Activated T-helper 17 cell treated with anti-CD3 and anti-CD28 coated beads, Interleukin-2, amount 50 U/mL, for 72 hours (primary cell): Measurements from ENCODE around the gene SKIC2. TPM values are rescaled to one million over a fixed set of nuclear protein-coding genes. Genes with fewer than 3 reads are reported as not detected.
"Not testable (repeated sequence)": the region's sequence is repeated elsewhere in the genome, so short reads cannot be mapped to it uniquely, and the experiment has no call there.

Experiments used
- ATAC-seq: fragments of 150-1000 bp; cut with Tn5 transposase; replicated peaks from 2 replicates; pipeline ENCODE4 v1.10.0; 2021; ENCODE audit warnings: mild to moderate bottlenecking, moderate library complexity
- H3K27ac Mint-ChIP-seq: one replicate; pipeline ENCODE4 v1.8.0; 2022; ENCODE audit warnings: mixed read lengths
- H3K27me3 Mint-ChIP-seq: one replicate; pipeline ENCODE4 v1.8.0; 2022; ENCODE audit warnings: mixed read lengths
- H3K36me3 Mint-ChIP-seq: one replicate; pipeline ENCODE4 v1.8.0; 2022; ENCODE audit warnings: low read depth, mild to moderate bottlenecking, mixed read lengths
- H3K4me1 Mint-ChIP-seq: one replicate; pipeline ENCODE4 v1.8.0; 2022; ENCODE audit warnings: mixed read lengths
- H3K4me3 Mint-ChIP-seq: one replicate; pipeline ENCODE4 v1.8.0; 2022; ENCODE audit warnings: mild to moderate bottlenecking, mixed read lengths
- H3K9me3 Mint-ChIP-seq: one replicate; pipeline ENCODE4 v1.8.0; 2022; ENCODE audit warnings: mixed read lengths
- total RNA-seq, 2 donors: library from RNA; stranded (reverse); gene quantifications; one replicate each; pipeline ENCODE4 v1.2.3, GENCODE V29; 2022

Gene SKIC2
- total RNA-seq, 2 donors from 2014 or later, result 86.5 to 92.9 TPM

DNA sequence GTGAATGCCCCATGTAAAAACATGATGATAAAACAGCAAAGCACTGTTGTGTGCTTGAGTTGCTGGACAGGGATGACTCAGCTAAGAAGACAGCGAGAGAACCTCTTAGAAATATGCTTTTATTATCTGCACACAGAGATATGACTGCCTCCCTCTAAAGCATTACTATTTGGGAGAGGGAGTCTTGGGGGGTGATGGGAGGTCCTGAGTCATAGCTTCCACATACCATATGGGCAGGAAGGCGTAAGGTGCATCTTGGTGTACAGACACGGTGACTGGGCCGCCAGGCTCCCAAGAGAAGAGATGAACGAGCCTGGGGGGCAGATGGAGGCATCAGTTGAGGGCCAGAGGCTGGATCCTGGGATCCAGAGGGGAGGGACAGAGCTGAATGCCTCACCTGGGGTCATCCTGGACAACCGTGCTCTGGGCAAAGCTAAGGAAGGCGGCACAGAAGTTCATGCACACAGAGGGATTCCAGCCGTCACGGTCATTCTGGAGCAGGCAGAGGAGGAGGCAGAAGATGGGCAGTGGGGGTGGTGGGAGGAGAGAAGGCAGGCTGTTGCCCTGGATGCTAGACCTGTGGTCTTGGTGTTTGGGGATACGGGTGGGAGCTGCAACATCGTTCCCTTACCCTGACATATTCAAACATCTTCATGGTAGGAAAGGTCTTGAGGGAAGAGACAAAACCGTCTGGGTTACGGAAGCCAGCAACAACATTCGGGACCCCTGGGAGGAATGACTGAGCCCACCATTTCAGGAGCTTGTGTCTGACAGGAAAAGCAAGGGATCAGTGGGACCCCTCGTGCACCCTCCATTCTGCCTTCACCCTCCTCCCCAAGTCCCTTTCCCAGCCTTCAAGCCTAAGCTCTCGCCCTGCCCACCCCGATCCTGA, 11.0 kb downstream of the SKIC2 start:
- H3K27me3 Mint-ChIP-seq, result no peaks in the 10 kb centered on the region
- peak overlapping the region; percentile 93 for H3K4me3 Mint-ChIP-seq
- no peak for ATAC-seq
- peak overlapping the region; percentile 95 for H3K27ac Mint-ChIP-seq
- peaks cover 88% of the 10 kb centered on the region for H3K36me3 Mint-ChIP-seq
- peaks cover 20% of the 10 kb centered on the region for H3K4me1 Mint-ChIP-seq
- H3K9me3 Mint-ChIP-seq, result no peaks in the 10 kb centered on the region

- Mint-ChIP-seq H3K36me3 (peaks cover 80% of the 10 kb centered on the region), H3K9me3 (no peaks in the 10 kb centered on the region), H3K27ac (peak overlapping the region; percentile 95), H3K4me1 (peaks cover 20% of the 10 kb centered on the region), H3K27me3 (no peaks in the 10 kb centered on the region), H3K4me3 (peak overlapping the region; percentile 93)
- ATAC-seq, result no peak
Measured at GRCh38 chr6:31970604-31971271, 11.8 kb downstream of the SKIC2 start.

GRCh38 chr6:31971279-31971992, 12.5 kb downstream of the SKIC2 start:
- no peaks in the 10 kb centered on the region for H3K27me3 Mint-ChIP-seq
- no peak for ATAC-seq
- peaks cover 20% of the 10 kb centered on the region for H3K4me1 Mint-ChIP-seq
- peaks cover 73% of the 10 kb centered on the region for H3K36me3 Mint-ChIP-seq
- no peaks in the 10 kb centered on the region for H3K9me3 Mint-ChIP-seq
- peak overlapping the region; percentile 93 for H3K4me3 Mint-ChIP-seq
- peak overlapping the region; percentile 95 for H3K27ac Mint-ChIP-seq

DNA sequence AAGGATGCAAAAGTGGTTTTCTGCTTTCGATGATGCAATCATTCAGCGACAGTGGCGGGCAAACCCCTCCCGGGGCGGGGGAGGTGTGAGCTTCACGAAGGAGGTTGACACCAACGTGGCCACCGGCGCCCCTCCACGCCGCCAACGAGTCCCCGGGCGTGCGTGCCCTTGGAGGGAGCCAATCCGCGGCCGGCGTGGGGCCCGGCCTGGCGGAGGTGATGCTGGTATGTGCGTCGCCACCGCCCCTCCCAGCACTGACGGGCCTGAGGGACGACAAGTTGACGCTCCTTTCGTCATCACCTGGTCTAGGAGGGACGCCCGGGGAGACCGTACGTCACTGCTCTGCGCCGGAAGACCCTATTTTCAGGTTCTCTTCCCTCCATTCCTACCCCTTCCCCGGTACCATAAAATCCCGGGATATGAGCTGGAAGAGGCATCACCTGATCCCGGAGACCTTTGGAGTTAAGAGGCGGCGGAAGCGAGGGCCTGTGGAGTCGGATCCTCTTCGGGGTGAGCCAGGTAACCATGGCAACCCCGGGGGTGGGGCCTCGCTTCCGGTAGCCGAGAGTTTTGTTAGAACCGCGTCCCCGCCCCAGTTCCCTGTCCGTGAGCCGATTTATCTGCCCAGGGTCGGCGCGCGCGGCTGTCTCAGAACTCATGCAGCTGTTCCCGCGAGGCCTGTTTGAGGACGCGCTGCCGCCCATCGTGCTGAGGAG, 13.2 kb downstream of the SKIC2 start, which contains the start of gene DXO:
TSS of gene DXO (minus strand) at position 146 of the 716 bp plus-strand sequence. CDS start 463 bp downstream, outside the sequence.
- H3K4me1 Mint-ChIP-seq, result peaks cover 20% of the 10 kb centered on the region
- peak; percentile 92 for ATAC-seq
- H3K4me3 Mint-ChIP-seq, result peak within 1 kb of the TSS; percentile 93
- no peaks in the 10 kb centered on the region for H3K9me3 Mint-ChIP-seq
- peaks cover 66% of the 10 kb centered on the region for H3K36me3 Mint-ChIP-seq
- no peaks in the 10 kb centered on the region for H3K27me3 Mint-ChIP-seq
- peak within 1 kb of the TSS; percentile 95 for H3K27ac Mint-ChIP-seq

DNA sequence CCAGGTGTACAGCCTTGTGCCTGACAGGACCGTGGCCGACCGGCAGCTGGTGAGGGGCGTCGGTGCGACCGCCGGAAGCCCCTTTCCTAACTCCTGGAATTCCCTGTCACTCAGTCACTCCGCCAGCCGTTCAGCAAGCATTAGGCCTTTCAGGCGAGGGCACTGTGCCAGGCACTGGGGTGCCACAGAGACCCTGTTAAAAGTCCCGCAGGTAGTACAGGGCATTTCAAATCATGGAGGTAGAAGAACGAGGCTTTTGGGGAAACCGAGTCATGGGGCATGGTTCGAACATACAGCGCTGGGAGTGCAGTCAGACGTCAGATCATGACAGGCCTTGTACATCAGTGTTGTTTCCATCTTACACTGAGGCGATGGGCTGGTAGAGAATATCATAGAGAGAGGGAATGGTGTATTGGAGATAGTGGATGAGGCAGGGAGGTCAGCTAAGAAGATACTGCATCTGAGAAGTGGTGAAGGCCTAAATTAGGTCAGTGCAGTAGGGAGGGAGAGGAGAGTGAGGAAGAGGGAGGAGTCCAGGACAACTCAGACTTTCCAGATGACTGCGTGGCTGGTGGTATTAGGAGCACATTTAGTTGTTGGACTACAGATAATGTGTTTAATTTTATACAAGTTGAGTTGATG, 13.9 kb downstream of the SKIC2 start:
- H3K27me3 Mint-ChIP-seq, result no peaks in the 10 kb centered on the region
- no peak for ATAC-seq
- H3K4me1 Mint-ChIP-seq, result peaks cover 20% of the 10 kb centered on the region
- H3K36me3 Mint-ChIP-seq, result peaks cover 59% of the 10 kb centered on the region
- peak overlapping the region; percentile 93 for H3K4me3 Mint-ChIP-seq
- no peaks in the 10 kb centered on the region for H3K9me3 Mint-ChIP-seq
- peak overlapping the region; percentile 95 for H3K27ac Mint-ChIP-seq

GRCh38 chr6:31976065-31976464, 17.1 kb downstream of the SKIC2 start:
- H3K4me3 Mint-ChIP-seq, H3K9me3 Mint-ChIP-seq, H3K27ac Mint-ChIP-seq, H3K27me3 Mint-ChIP-seq, ATAC-seq: not testable (repeated sequence)
- peaks cover 42% of the 10 kb centered on the region for H3K36me3 Mint-ChIP-seq
- H3K4me1 Mint-ChIP-seq, result peaks cover 10% of the 10 kb centered on the region

GRCh38 chr6:31977816-31978431, 18.9 kb downstream of the SKIC2 start:
- Mint-ChIP-seq H3K36me3 (peaks cover 28% of the 10 kb centered on the region), H3K27ac (no peak overlapping the region), H3K9me3 (no peaks in the 10 kb centered on the region), H3K4me3 (no peak overlapping the region), H3K4me1 (peaks cover 7% of the 10 kb centered on the region), H3K27me3 (no peaks in the 10 kb centered on the region)
- ATAC-seq, result no peak

DNA sequence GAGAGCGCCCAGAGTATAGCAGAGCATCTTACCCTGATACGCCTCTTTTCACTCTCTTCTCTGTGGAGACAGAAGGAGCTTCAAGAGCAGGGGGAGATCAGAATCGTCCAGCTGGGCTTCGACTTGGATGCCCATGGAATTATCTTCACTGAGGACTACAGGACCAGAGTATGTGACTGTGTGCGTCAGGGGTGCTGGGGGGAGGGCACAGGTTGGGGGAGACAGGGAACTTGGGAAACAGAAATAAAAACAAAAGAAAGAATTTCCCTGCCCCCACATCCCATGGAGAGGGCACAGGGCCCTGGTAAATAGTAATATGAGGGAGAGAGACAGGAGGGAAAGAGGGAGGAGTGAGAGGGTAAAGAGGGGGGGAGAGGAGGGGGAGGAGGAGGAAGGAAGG, 19.9 kb downstream of the SKIC2 start:
- Mint-ChIP-seq H3K4me1 (no peaks in the 10 kb centered on the region), H3K4me3 (no peak overlapping the region), H3K27ac (peak overlapping the region; percentile 73), H3K36me3 (peaks cover 19% of the 10 kb centered on the region), H3K9me3 (no peaks in the 10 kb centered on the region), H3K27me3 (no peaks in the 10 kb centered on the region)
- ATAC-seq, result no peak

- H3K36me3 Mint-ChIP-seq, result peaks cover 13% of the 10 kb centered on the region
- H3K9me3 Mint-ChIP-seq, result no peaks in the 10 kb centered on the region
Measured at GRCh38 chr6:31979238-31979898, 20.4 kb downstream of the SKIC2 start.

DNA sequence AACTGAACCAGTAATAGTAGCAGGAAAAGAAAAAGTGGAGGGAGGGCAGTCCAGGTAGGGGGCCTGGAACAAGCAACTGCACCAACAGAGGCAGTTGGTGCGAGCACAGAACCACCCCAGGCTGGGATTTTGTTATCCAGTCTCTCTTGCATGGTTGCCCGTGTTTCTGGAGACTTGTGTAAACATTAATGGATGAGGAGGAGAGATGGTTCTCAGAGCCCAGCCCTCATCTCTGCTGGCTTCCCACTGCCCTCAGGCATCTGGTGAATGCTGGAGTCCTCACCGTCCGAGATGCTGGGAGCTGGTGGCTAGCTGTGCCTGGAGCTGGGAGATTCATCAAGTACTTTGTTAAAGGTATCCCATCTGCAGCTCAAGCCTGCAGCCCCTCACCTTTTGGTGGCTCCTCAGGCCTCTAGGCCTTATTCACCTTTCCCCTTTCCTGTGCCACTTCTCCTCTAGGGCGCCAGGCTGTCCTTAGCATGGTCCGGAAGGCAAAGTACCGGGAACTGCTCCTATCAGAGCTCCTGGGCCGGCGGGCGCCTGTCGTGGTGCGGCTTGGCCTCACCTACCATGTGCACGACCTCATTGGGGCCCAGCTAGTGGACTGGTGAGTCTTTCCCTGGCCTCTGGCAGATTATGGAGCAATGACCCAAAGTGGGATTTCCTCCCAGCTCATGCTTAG, 21.4 kb downstream of the SKIC2 start:
- not testable (repeated sequence) for H3K27me3 Mint-ChIP-seq, H3K9me3 Mint-ChIP-seq, ATAC-seq, H3K36me3 Mint-ChIP-seq, H3K4me3 Mint-ChIP-seq, H3K4me1 Mint-ChIP-seq
- H3K27ac Mint-ChIP-seq, result peak overlapping the region; percentile 73

More at GRCh38 chr6:31979238-31979898, 20.4 kb downstream of the SKIC2 start:
- Mint-ChIP-seq H3K4me1 (no peaks in the 10 kb centered on the region), H3K27me3 (no peaks in the 10 kb centered on the region), H3K4me3 (no peak overlapping the region), H3K27ac (peak overlapping the region; percentile 73)
- no peak for ATAC-seq

DNA sequence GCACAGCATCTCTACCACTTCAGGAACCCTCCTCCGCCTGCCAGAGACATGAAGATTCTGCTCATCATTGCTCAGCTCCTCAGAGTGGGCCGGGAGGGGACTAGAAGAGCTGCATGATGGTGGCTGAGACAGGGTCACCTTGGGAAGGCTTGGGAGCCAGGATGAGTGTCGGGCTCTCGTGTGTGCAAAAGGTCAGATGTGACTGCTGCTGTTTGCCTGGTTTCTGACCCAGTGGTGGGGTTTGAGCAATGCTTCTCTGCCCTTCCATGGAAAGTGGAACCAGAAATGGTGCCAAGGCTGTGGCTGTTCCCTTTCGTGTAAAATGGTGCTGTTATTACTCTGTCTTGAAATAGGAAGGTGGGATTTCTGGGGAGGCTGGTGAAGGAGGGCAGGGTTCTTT, 22.0 kb downstream of the SKIC2 start:
- H3K4me3 Mint-ChIP-seq, H3K36me3 Mint-ChIP-seq, H3K27me3 Mint-ChIP-seq, H3K27ac Mint-ChIP-seq, ATAC-seq, H3K4me1 Mint-ChIP-seq, H3K9me3 Mint-ChIP-seq: not testable (repeated sequence)

- not testable (repeated sequence) for H3K36me3 Mint-ChIP-seq, H3K27ac Mint-ChIP-seq, H3K4me1 Mint-ChIP-seq, ATAC-seq, H3K4me3 Mint-ChIP-seq, H3K9me3 Mint-ChIP-seq, H3K27me3 Mint-ChIP-seq
Measured at GRCh38 chr6:31981744-31982143, 22.8 kb downstream of the SKIC2 start, which contains the start of gene C4A. Gene C4A, plus strand, starts transcription at chr6:31982057. Its CDS starts 51 bp downstream, at chr6:31982108.
